HG02973 (cell line): ENCODE results near the gene ATL1.
"Not testable (repeated sequence)": the region's sequence is repeated elsewhere in the genome, so short reads cannot be mapped to it uniquely, and the experiment has no call there.

Source experiments
- ATAC-seq: cut with Tn5 transposase; IDR thresholded peaks from one replicate; pipeline ENCODE4 v1.9.1; 2021; ENCODE audit warnings: moderate library complexity; ENCODE audit not compliant: unreplicated experiment

ATL1 gene

DNA sequence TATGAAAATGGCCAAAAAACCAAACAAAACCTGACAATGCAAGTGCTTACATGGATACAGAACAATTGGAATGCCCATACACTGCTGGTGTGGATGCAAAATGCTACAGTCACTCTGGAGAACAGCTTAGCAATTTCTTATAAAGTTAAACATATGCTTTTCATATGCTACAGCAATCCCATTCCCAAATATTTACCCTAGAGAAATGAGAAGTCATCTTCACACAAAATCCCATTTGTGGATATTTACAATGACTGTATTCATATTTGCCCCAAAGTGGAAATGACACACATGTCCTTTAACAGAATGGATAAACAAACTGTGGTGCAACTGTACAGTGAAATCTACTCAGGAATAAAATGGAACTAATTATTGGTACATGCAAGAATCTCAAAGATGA lies 87.8 kb downstream of the ATL1 start:
- ATAC-seq, result no peak

DNA sequence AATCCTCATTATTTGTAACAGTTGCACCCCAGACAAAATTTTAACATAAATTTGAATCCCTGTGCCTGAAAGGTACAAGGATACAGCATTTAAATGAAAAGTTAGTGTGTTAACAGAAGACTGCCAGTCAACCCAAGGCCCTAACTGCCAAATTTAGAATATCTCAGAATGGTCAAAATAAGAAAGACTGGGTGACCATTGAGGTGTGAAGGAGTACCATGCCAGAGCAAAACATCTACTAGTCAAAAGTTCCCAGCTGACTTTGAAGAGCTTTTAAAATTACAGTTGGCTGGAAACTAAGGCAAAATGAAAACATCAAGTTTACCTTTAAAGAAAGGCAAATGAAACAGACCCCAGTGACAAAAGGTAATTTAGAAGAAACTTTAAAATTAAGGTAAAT lies 89.7 kb downstream of the ATL1 start:
- no peak for ATAC-seq

DNA sequence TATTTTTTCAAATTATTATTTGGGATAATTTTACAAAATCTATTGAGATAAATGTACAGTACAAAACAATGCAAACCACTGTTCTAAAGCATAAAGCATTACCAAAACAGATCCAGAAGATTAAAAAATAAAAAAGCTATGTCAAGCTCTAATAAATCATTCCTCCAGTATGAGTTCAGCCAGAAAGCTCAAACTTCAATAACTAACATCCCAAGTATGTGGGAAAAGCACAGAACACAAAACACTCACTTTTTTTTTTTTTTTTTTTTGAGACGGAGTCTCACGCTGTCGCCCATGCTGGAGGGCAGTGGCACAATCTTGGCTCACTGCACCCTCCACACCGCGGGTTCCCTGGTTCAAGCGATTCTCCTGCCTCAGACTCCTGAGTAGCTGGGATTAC lies 96.8 kb downstream of the ATL1 start:
- ATAC-seq, result no peak

DNA sequence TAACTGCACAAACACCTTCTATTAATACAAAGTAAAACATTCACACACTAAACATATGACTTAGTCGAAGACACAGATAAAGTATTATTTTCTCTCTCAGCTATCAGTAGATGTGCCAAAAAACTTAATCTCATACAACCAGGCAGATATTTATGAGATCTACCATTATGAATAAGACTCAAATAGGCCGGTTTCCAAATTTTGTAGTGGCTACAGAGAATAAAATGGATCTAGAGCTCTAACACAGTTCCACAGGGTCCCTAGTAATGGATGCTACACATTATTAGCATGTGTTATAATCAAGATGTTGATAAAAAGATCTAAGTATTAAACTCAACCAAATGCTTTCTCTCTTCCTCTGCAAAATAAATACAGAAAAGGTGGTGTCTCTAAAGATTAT lies 97.8 kb downstream of the ATL1 start:
- no peak for ATAC-seq

DNA sequence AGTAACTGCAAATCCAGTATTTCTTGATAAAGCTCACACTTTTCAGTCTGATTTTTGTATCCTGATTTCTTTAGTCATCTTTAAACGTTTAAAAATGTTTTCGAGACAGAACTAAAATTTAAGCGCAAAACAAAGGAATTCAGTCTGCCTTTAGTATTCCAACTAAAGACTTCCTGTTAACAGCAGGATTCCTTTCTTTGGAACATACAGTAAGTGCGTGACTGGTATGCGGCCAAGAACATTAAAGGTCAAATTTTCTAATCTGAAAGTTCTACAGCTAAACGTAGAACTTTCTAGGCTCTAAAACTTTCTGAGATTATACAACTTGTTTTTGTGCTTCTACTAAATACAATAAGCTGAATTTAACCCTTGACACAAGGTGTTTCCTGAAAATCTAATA lies 98.3 kb downstream of the ATL1 start:
- ATAC-seq, result no peak

DNA sequence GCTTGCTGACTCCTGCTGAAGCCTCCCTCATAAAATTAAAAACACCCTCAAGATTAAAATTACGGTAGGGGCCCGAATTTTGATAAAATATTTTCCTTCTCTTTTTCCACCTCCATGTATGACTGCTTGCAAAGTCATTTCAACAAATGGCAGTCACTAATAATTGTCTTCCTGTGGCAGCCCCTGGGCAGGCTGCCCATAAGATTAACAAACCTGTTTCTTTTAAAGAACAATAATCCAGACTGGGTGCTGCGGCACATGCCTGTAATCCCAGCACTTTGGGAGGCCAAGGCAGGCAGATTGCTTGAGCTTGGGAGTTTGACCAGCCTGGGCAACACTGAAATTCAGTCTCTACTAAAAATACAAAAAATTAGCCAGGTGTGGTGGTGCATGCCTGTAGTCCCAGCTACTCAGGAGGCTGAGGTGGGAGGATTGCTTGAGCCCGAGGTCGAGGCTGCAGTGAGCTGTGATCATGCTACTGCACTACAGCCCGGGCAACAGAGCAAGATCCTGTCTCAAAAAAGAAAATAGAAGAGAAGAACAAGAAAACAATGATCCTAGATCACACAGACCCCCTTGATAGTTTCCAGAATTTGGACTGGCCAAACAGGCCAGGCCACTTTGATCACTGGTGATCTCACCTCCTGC lies 99.5 kb downstream of the ATL1 start:
- no peak for ATAC-seq

DNA sequence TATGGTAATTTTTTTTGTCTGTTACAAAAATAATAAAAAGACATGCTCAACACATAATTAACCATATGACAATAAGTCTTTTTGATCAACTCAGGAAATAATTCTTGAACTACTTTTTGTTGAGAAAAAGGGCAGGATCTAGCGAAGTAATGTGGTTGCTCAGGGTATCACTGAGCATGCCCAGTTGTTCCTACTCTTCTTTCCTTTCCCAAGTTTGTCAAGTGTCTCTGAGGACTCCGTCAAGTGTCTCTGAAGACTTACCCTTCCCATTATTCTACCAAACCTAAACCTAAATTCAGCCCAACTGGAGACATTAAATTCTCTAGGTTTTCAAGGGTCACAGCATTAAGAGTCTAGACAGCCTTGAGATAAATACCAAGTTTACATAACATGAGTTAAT lies 104.6 kb downstream of the ATL1 start:
- ATAC-seq, result not testable (repeated sequence)

DNA sequence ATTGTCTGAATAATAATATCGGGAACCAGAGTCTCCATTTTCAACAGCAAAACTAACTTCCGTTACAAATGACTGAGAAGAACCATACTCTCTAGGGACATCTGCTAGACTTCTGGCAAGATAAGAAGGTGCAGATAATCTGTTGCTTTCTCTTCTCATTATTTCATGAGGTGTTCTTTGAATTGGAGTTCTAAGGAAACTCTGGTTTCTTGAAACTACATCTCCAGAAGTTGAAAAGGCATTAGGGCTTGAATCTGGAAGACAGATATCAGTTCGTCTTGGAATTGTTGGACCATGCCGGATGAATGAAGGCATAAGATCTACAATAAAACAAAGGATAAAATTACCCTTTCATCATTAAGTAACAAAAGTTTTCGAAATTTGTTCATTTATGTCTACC lies 105.4 kb downstream of the ATL1 start:
- ATAC-seq, result not testable (repeated sequence)

DNA sequence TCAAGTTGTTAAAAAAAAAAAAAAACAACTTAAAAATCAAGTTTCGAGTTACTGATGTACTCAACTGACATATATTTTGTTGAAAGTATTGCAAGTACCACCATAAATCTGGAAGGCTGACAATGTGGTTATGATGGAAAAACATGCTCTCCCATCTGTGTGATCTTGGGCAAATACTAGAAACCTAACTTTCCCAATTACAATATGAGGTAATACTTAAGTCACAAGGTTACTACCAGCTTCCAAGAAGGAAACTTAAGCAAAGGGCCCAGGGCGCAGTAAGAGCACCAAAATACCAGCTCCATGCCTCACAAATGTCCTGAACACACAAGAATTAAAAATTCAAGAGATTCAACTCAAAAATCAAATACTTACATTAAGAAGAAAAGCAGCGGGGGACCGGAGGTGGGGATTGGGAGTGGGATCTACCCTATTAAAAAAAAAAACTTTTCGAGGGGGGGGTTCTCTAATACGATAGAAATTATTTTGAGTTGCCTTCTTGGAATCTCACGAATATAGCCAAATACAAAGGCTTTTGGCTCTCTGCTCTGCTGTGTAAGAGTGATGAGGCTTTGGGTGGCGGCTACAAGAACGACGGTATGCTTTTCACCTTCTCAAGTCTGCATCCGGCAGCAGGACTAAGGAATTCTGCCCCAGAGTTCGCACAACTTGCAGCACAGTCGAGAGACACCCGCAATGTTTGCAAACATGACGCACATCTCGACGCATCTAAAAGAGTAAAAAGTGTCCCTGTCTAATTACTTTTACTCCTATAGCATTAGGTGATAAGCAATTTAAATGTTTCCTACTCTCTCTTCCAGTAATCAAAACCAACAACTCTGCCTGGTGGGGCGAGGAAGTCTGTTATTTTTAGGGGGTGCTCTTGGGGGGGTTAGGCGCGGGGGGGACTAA lies 107.1 kb downstream of the ATL1 start:
- no peak for ATAC-seq

DNA sequence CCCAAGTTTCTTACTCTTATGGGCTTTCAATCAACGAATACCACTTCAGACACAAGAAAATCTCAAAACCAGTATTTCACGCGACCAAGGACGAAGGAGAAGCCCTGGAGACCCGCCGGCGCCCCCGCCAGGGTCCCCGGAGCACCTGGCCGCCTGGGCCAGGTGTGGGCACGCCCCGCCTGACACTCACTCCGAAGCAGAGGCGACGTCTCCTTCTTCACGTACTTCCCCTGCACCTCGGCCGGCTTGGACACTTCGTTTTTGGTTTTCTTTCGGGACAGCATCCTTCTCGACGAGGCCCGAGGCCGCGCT lies 107.7 kb downstream of the ATL1 start:
- ATAC-seq, result peak; percentile 40

DNA sequence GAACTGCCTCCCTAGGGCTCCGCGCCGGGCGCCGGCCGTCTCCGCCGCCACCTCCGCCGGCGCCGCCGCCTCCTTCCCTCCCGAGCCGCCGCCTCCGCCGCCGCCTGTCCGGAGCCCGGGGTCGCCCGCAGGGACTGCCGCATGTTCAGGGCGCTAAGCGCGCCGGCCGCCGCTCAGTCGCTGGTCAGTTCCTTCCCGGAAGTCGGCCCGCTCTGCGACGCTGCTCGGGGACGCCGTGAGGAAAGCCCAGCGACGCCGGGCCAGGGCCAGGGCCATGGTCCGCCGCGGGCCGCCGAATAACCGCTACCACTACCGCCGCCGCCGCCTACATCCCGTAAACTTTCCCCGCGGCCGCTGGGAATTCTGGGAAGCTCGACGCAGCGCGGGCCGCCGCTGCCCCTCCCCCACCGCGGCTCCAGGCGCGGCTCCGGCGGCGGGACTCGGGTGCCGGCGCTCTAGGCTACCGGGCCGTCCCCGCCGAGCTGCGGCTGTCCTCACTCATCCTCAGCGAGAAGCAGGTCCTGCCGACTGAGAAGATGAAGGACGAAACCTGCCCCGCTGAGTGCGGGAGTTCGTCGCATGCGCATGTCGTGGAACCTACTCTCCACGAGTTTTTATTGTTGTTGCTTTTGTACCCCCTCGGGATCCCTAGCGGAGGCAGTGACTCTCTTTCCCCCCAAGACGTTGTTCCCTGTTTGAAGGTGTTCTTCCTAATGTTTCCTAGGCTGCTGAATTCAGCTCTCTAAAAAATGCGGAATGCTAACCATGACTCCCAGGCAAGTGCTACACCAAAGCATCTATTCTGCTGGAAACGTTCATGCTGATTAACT lies 108.3 kb downstream of the ATL1 start, which contains the start of gene SAV1:
SAV1 (minus strand) TSS at position 311 of the 830 bp plus-strand sequence. CDS start 339 bp downstream, outside the sequence.
- peak; percentile 49 for ATAC-seq

DNA sequence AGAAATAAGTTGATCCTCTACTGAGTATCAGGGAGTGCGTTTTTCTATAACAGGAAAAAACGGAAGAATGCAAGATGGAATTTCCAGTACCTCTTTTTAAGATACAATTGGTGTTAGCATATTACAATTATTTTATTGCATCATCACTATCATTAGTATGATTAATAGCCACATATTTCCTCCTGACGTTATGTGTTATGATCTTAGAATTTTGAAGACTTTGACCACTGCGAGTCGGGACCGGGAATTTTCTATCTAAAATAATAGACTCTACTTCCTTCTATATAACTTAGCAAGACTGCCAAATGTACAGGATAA lies 108.8 kb downstream of the ATL1 start:
- no peak for ATAC-seq

DNA sequence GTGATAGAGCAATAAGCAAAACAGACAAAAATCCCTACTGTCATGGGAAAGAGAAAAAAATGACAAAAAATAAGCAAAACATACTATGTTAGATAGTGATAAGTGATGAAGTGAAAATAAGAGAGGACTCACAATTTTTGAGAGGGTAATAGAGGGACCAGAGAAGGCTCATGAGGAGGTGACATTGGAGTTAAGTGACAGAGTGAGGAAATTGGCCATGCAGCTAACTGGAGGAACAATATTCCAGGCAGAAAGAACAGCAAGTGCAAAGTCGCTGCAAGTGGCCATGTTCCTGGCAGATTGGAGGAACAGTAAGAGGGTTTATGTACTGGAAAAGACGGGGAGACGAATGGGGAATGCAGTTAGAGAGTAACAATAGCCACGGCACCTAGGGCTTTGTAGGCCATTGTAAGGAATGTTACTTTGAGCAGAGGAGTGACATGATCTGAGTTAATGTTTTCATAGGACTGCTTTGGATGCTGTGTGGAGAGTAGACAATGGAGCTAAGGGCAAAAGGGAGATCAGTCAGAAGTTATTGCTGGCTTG lies 109.6 kb downstream of the ATL1 start:
- no peak for ATAC-seq

DNA sequence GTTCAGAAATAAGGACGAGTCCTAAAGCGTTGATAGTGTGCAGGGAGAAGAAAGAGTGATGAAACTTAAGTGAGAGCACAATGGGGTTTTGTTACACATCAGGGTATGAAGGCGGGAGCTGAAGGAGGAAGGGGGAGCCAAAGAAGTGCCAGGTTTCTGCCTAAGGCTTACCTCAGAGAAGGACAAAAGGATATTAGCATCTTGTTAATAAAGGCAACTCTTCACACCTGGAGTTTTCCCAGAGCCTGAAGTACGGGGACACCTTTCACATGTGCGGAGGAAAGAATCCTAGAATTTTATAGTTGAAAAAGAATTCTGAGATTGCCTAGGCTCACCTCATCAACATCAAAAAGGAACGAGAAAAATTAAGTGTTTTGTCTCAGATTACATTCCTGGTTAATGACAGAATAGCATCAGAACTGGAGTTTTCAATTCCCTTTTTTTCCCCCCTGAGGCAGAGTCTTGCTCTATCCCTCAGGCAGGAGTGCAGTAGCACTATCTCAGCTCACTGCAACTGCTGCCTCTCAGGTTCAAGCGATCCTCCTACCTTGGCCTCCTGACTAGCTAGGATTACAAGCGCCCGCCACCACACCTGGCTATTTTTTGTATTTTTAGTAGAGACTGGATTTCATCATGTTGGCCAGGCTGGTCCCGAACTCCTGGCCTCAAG lies 110.4 kb downstream of the ATL1 start:
- ATAC-seq, result no peak

DNA sequence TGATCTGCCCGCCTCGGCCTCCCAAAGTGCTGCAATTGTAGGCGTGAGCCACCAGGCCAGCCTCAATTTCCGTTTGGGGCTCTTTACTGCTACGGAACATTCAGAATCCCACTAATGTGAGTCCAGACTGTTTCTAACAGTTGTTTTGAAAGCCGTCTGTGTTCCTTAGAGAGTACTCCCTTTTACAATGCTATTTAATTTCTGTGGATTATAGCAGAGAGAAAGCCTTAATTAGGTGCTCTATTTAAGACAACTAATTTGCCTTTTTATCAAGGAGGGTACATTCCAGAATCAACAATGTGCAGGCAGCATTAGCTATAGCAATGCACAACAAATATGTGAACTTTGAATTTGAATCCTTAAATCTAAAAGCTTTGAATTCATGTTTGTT lies 110.9 kb downstream of the ATL1 start:
- ATAC-seq, result no peak

DNA sequence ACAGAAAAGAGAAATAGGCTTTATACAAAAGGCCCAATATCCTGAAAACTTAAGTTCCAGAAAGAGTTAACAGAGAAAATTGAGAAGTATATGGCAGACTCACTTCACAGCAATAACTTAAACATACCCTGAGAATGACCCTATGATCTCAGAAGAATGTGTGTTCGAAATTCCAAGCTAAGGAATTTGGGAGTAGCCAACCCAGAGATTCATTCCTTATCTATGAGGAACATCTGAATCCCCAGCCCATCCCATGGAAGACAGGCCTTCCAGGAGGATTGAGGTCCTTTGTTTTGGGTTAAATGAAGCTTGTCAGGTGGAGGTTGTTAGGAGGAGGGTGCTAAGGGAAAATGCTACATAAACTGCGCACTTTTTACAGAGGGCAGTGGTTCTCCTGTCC lies 115.7 kb downstream of the ATL1 start:
- ATAC-seq, result no peak

DNA sequence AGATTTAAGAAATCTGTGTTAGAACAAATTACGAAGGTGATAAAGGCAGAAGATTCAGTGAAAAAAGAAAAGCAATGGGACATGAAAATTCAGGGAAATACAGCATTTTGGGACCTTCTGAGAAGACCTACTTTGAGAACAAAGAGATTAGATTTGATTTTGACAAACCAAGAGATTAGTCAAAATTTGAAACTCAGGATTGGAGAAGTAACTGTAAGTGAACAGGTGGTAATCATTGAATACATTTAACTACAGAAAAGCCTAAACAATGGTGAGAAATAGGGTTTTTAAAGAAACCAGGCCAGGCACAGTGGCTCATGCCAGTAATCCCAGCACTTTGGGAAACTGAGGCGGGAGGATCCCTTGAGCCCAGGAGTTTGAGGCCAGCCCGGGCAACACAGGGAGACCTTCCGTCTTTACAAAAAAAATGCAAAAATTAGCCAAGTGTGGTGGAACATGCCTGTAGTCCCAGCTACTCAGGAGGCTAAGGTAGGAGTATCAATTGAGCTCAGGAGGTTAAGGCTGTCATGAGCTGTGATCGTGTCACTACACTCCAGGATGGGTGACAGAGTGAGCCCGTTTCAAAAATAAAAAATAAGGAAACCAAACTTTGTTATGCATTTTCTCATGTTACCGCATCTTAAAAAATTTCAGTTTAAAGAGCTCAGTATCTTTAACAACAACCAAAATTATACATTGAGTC lies 117.0 kb downstream of the ATL1 start:
- ATAC-seq, result no peak

DNA sequence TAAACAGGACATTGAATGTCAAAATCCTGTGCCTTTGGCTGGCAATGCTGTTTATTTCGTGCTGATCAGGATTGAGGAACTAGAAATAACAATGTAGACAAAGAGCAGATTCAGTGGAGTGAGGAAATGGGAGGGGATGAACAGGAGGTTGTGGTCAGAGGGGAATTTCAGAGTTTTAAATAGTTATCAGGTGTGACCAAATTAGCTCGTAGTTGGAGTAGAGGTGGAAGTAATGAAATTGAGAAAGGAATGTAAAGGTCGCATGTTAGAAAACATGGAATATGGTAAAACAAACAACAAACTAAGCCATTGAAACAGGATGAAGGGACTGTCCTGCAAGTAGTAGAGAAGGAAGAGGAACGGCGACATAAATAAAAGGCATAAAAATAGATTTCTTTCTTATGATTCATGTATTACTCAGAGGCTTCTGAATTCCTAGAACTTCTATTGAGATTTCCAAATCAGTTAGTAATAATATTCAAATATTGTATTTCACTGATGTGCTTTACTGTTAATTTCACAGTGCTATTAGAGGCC lies 117.7 kb downstream of the ATL1 start:
- no peak for ATAC-seq

DNA sequence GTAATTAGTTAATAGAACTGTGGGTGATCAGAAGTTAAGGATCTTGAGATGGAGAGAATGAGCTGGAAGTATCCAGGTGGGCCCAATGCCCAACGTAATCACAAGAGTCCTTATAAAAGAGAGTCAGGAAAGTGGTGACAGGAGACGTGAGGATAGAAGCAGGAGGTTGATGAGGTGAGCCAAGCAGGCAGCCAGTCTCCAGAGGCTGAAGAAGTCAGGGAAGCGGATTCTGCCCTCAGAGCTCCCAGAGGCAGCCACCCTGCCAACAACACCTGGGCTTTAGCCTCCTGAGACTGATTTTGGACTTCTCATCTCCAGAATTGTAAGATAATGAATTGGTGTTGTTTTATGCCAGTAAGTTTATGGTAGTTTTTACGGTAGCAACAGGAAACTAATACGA lies 118.2 kb downstream of the ATL1 start:
- no peak for ATAC-seq

DNA sequence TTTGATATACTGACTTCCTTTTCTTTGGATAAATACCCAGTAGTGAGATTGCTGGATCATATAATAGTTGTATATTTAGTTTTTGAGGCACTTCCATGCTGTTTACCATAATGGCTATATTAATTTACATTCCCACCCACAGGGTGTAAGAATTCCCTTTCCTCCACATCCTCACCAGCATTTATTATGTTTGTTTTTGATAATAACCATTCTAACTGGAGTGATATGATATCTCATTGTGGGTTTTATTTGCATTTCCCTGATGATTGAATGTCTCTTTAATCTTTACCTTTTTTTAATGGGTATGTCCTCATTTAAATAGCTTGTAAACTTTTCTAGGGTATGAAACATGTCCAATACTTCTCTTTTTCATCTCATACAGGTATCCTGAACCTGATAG lies 119.7 kb downstream of the ATL1 start:
- no peak for ATAC-seq
